ENCODE data around the gene BICDL1.
"Not testable (repeated sequence)": the region's sequence is repeated elsewhere in the genome, so short reads cannot be mapped to it uniquely, and the experiment has no call there.

The BICDL1 gene

DNA sequence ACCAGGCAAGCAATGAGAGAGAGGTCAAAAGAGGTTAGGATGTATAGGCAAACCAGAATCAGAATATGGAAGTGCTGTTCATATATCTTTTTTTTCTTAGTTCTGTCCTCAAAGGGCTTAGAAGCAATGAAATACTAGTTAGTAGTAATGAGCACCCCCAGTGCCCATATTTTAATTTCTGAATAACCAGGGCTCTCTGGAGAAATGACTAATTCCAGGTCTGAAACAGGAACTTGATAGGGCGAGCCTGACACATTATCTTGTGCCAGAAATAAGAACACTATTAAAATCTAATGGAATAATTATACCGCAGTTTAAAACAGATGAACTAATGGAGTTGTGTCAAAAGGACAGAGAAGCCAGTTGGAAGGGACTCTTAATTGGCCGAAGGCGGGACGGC, 30.9 kb downstream of the BICDL1 start:
- no peak for DNase-seq (ENCODE audit: low read depth, low spot score)
- no peaks in the 10 kb centered on the region for H3K36me3 ChIP-seq (ENCODE audit: control insufficient read depth, insufficient read depth, low read length)
- no peak overlapping the region for H3K4me3 ChIP-seq (ENCODE audit: low read length)
- H3K27me3 ChIP-seq (ENCODE audit: control insufficient read depth, insufficient read depth, low read length), result no peaks in the 10 kb centered on the region
- no peaks in the 10 kb centered on the region for H3K9me3 ChIP-seq (ENCODE audit: control insufficient read depth, insufficient read depth, low read length)
- H3K27ac ChIP-seq (ENCODE audit: low read length), result no peak overlapping the region
- no peaks in the 10 kb centered on the region for H3K4me1 ChIP-seq (ENCODE audit: control insufficient read depth, insufficient read depth, low read length)
- WGBS (ENCODE audit: insufficient coverage, insufficient read length), result no CpG with 5 or more reads among the region's 5 CpGs

DNA sequence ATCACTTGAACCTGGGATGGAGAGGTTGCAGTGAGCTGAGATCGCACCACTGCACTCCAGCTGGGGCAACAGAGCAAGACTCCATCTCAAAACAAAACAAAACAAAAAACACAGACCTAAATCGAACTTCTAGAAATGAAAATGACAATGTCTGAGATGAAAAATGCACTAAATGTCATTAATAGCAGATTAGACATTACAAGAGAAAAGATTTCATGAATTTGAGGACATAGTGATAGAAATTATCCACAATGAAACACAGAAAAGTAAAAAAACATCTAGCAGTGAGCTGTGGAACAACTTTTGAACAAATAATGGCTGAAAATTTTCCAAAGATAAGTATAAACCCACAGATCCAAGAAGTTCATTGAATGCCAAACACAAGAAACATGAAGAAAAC, 35.2 kb downstream of the BICDL1 start:
- no peak overlapping the region for H3K4me3 ChIP-seq (ENCODE audit: low read length)

DNA sequence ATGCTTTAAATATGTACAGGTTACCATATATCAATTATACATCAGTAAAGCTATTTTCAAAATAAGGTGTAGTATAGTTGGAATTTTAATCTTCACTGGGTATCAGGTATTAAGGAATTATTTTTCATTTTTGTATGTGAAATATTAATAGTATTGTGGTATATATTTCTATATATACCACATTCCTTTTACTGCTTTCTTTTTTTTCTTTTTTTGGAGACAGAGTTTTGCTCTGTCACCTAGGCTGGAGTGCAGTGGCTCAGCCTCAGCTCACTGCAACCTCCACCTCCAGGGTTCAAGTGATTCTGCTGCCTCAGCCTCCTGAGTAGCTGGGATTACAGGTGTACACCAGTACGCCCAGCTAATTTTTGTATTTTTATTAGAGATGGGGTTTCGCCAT, 36.6 kb downstream of the BICDL1 start:
- no peaks in the 10 kb centered on the region for H3K9me3 ChIP-seq (ENCODE audit: control insufficient read depth, insufficient read depth, low read length)
- DNase-seq (ENCODE audit: low read depth, low spot score), result no peak
- no peak overlapping the region for H3K4me3 ChIP-seq (ENCODE audit: low read length)
- no CpG with 5 or more reads among the region's 2 CpGs for WGBS (ENCODE audit: insufficient coverage, insufficient read length)
- H3K36me3 ChIP-seq (ENCODE audit: control insufficient read depth, insufficient read depth, low read length), result no peaks in the 10 kb centered on the region
- H3K4me1 ChIP-seq (ENCODE audit: control insufficient read depth, insufficient read depth, low read length), result no peaks in the 10 kb centered on the region
- no peaks in the 10 kb centered on the region for H3K27me3 ChIP-seq (ENCODE audit: control insufficient read depth, insufficient read depth, low read length)
- H3K27ac ChIP-seq (ENCODE audit: low read length), result no peak overlapping the region

More for the DNA sequence above, 35.2 kb downstream of the BICDL1 start:
- H3K27me3 ChIP-seq (ENCODE audit: control insufficient read depth, insufficient read depth, low read length), result no peaks in the 10 kb centered on the region
- WGBS (ENCODE audit: insufficient coverage, insufficient read length), result no CpG with 5 or more reads among the region's 2 CpGs
- H3K9me3 ChIP-seq (ENCODE audit: control insufficient read depth, insufficient read depth, low read length), result no peaks in the 10 kb centered on the region
- H3K36me3 ChIP-seq (ENCODE audit: control insufficient read depth, insufficient read depth, low read length), result no peaks in the 10 kb centered on the region
- no peaks in the 10 kb centered on the region for H3K4me1 ChIP-seq (ENCODE audit: control insufficient read depth, insufficient read depth, low read length)
- no peak for DNase-seq (ENCODE audit: low read depth, low spot score)
- no peak overlapping the region for H3K27ac ChIP-seq (ENCODE audit: low read length)

DNA sequence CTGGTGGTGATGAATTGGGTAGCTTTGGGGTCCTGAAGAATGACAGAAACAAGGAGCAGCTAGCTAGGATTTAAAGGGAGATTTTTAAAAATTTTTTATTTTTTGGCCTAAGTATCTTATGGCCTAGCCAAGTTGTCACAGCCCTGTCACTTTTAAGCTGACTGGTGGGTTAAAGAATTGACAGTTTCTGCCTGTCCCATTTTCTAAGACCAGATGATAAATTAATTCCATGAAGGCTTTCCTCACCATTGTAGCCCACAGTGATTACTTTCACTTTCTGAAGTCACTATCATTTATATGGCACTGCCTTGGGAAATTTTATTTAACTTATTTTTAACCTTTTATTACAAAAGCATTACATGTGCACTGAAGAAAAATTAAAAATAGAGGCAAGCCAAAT, 43.2 kb downstream of the BICDL1 start:
- Histone ChIP-seq H3K4me1 (ENCODE audit: control insufficient read depth, insufficient read depth, low read length) (no peaks in the 10 kb centered on the region), H3K27ac (ENCODE audit: low read length) (no peak overlapping the region), H3K27me3 (ENCODE audit: control insufficient read depth, insufficient read depth, low read length) (no peaks in the 10 kb centered on the region), H3K9me3 (ENCODE audit: control insufficient read depth, insufficient read depth, low read length) (no peaks in the 10 kb centered on the region), H3K36me3 (ENCODE audit: control insufficient read depth, insufficient read depth, low read length) (no peaks in the 10 kb centered on the region), H3K4me3 (ENCODE audit: low read length) (no peak overlapping the region)
- DNase-seq (ENCODE audit: low read depth, low spot score), result no peak

DNA sequence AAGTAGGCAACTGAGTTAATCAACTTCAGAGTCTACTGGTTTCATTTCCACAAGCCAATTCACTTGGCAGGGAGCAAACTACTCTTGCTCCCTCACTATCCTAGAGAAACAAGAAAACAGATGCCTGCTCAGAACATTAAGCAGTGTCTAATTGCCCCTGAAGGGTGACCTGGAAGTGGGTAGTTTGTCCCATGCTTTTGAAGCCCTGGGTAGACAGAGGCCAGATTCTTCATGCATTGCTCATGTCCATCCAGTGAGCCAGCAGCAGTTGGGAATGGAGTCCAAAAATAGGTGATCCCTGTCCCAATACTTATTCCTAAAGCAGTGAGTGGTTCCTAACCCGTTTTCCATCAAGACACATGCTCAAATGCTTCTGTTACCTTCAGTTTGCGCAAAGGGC, 48.8 kb downstream of the BICDL1 start:
- DNase-seq (ENCODE audit: low read depth, low spot score), result no peak
- H3K9me3 ChIP-seq (ENCODE audit: control insufficient read depth, insufficient read depth, low read length), result no peaks in the 10 kb centered on the region
- no CpG with 5 or more reads among the region's 2 CpGs for WGBS (ENCODE audit: insufficient coverage, insufficient read length)
- H3K4me3 ChIP-seq (ENCODE audit: low read length), result no peak overlapping the region
- H3K36me3 ChIP-seq (ENCODE audit: control insufficient read depth, insufficient read depth, low read length), result no peaks in the 10 kb centered on the region
- peaks cover 1% of the 10 kb centered on the region; the same call in 1 of the 2 replicates for H3K4me1 ChIP-seq (ENCODE audit: control insufficient read depth, insufficient read depth, low read length)
- no peaks in the 10 kb centered on the region for H3K27me3 ChIP-seq (ENCODE audit: control insufficient read depth, insufficient read depth, low read length)
- H3K27ac ChIP-seq (ENCODE audit: low read length), result no peak overlapping the region

DNA sequence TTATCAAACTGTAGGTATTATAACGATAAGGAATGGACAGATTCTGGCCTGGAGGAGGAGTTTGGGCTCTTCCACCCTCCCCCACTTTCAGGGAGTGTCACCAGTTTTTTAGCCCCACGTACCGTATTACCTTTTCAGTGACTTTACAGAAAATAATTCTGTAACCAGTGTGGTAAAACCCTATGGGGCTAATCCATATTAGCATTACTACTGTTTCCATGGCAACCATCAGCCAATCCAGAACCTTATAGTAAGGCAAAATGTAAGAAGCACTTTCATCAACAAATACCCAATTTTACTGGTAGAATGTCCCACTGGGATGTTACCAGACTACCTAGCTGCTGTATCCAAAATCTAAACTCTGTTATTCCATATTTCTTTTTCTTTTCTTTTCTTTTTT, 50.7 kb downstream of the BICDL1 start:
- Histone ChIP-seq H3K4me1 (ENCODE audit: control insufficient read depth, insufficient read depth, low read length) (peaks cover 1% of the 10 kb centered on the region; the same call in 1 of the 2 replicates), H3K27me3 (ENCODE audit: control insufficient read depth, insufficient read depth, low read length) (no peaks in the 10 kb centered on the region), H3K9me3 (ENCODE audit: control insufficient read depth, insufficient read depth, low read length) (no peaks in the 10 kb centered on the region), H3K27ac (ENCODE audit: low read length) (no peak overlapping the region), H3K36me3 (ENCODE audit: control insufficient read depth, insufficient read depth, low read length) (no peaks in the 10 kb centered on the region), H3K4me3 (ENCODE audit: low read length) (no peak overlapping the region)
- WGBS (ENCODE audit: insufficient coverage, insufficient read length), result no CpG with 5 or more reads among the region's 3 CpGs
- DNase-seq (ENCODE audit: low read depth, low spot score), result no peak

DNA sequence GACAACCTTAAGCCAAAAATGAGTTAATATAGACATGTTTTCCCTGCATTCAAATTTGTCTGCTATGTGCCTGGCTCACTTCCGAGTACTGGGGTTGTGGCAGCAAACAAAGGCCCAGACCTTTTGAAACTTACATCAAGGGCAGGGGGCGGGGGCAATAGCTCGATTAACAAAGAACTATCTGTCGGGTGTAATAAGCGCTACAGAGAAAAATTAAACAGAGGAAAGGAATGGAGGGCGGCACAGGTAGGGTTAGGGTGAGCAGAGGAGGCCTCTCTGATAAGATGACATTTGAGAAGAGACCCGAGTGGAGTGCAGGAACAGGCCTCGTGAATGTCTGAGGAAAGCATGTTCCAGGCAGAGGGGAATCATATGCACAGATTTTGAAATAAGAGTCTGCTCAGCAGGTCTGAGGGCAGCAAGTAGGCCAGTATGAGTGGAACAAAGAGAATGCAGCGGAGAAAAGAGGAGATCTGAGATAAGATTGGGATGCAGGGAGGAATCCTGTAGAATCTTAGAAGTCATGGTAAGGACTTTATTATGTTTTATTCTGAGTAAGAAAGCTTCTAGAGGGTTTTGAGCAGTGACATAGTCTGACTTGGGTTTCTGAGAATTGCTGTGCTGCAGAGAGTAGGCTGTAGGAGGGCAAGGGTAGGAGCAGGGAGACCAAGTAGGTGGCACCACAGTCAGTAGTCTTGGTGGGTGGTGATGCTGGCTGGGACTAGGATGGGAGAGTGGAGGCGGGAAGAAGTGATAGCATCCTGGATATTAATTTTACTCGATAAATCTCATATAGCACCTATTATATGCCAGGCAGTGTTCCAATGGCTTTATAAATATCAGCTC, 52.6 kb downstream of the BICDL1 start:
- DNase-seq (ENCODE audit: low read depth, low spot score), result no peak
- no CpG with 5 or more reads among the region's 11 CpGs for WGBS (ENCODE audit: insufficient coverage, insufficient read length)

DNA sequence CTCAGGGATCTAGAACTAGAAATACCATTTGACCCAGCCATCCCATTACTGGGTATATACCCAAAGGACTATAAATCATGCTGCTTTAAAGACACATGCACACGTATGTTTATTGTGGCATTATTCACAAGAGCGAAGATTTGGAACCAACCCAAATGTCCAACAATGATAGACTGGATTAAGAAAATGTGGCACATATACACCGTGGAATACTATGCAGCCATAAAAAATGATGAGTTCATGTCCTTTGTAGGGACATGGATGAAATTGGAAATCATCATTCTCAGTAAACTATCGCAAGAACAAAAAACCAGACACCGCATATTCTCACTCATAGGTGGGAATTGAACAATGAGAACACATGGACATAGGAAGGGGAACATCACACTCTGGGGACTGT, 56.3 kb downstream of the BICDL1 start:
- H3K27me3 ChIP-seq (ENCODE audit: control insufficient read depth, insufficient read depth, low read length); H3K4me1 ChIP-seq (ENCODE audit: control insufficient read depth, insufficient read depth, low read length); H3K9me3 ChIP-seq (ENCODE audit: control insufficient read depth, insufficient read depth, low read length); H3K27ac ChIP-seq (ENCODE audit: low read length); H3K36me3 ChIP-seq (ENCODE audit: control insufficient read depth, insufficient read depth, low read length); H3K4me3 ChIP-seq (ENCODE audit: low read length); DNase-seq (ENCODE audit: low read depth, low spot score): not testable (repeated sequence)
- no CpG with 5 or more reads among the region's 5 CpGs for WGBS (ENCODE audit: insufficient coverage, insufficient read length)

More for the DNA sequence above, 52.6 kb downstream of the BICDL1 start:
- Histone ChIP-seq H3K27ac (ENCODE audit: low read length) (no peak overlapping the region), H3K36me3 (ENCODE audit: control insufficient read depth, insufficient read depth, low read length) (no peaks in the 10 kb centered on the region), H3K4me3 (ENCODE audit: low read length) (no peak overlapping the region), H3K9me3 (ENCODE audit: control insufficient read depth, insufficient read depth, low read length) (no peaks in the 10 kb centered on the region), H3K27me3 (ENCODE audit: control insufficient read depth, insufficient read depth, low read length) (no peaks in the 10 kb centered on the region), H3K4me1 (ENCODE audit: control insufficient read depth, insufficient read depth, low read length) (peaks cover 1% of the 10 kb centered on the region; the same call in 1 of the 2 replicates)

DNA sequence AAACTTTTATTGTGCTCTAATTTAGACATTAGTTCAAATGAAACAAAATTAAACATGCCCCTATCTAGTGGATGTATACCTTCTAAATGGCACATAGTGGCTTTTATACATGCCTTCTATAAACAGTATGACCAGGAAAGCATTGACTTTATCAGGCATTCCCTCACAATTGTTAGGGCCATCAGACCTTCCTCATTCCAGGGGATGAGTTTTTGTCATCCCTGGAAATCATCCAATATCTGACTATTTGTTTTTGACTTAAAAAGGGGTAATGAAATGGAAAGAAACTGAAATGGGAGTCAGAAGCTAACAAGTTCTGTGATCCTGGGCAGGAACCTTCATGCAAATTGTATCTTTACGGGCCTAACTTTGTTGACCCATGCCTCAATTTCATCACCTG, 58.0 kb downstream of the BICDL1 start:
- no peak for DNase-seq (ENCODE audit: low read depth, low spot score)
- no peaks in the 10 kb centered on the region for H3K27me3 ChIP-seq (ENCODE audit: control insufficient read depth, insufficient read depth, low read length)
- H3K27ac ChIP-seq (ENCODE audit: low read length), result no peak overlapping the region
- H3K4me1 ChIP-seq (ENCODE audit: control insufficient read depth, insufficient read depth, low read length), result no peaks in the 10 kb centered on the region
- no peaks in the 10 kb centered on the region for H3K9me3 ChIP-seq (ENCODE audit: control insufficient read depth, insufficient read depth, low read length)
- no peak overlapping the region for H3K4me3 ChIP-seq (ENCODE audit: low read length)
- WGBS (ENCODE audit: insufficient coverage, insufficient read length), result no CpG with 5 or more reads among the region's 1 CpG
- H3K36me3 ChIP-seq (ENCODE audit: control insufficient read depth, insufficient read depth, low read length), result no peaks in the 10 kb centered on the region

DNA sequence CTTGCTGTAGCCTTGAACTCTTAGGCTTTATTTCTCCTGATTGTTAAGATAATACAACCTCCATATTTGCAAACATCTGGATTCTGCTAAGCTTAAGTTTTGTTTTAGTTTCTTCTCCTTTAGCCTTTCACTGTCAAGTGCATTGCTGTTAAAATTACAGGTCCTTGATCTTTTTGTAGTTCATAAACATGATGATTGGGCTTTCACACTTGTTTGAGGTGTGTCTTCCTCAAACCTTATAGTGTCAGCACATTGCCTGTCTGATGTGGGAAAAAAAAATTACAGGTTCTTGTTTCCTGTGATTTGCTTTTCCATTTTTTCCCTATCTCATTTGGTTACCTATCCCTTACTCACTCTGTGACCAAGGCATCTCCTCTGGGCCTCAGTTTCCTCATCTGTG, 59.2 kb downstream of the BICDL1 start:
- H3K9me3 ChIP-seq (ENCODE audit: control insufficient read depth, insufficient read depth, low read length), result no peaks in the 10 kb centered on the region
- no peak overlapping the region for H3K27ac ChIP-seq (ENCODE audit: low read length)

DNA sequence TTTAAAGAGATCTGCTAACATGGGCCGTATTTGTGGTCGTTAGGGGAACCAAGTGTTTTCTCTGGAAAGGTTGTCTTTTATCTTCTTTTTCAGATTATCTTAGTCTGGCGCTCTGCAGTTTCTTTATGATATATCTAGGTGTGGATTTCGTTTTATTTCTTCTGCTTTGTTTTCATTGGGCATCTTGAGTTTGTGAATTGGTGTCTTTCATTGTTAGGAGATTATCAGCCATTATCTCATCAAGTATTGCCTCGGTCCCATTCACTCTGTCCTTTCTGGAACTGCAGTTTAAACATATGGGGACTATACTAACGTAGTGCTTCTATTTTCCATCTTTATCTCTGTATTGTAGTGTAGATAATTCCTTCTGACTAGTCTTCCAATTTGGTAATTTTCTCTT, 60.4 kb downstream of the BICDL1 start:
- Histone ChIP-seq H3K4me1 (ENCODE audit: control insufficient read depth, insufficient read depth, low read length) (no peaks in the 10 kb centered on the region), H3K27ac (ENCODE audit: low read length) (no peak overlapping the region), H3K4me3 (ENCODE audit: low read length) (no peak overlapping the region), H3K9me3 (ENCODE audit: control insufficient read depth, insufficient read depth, low read length) (no peaks in the 10 kb centered on the region), H3K27me3 (ENCODE audit: control insufficient read depth, insufficient read depth, low read length) (no peaks in the 10 kb centered on the region), H3K36me3 (ENCODE audit: control insufficient read depth, insufficient read depth, low read length) (no peaks in the 10 kb centered on the region)
- DNase-seq (ENCODE audit: low read depth, low spot score), result no peak
- no CpG with 5 or more reads among the region's 6 CpGs for WGBS (ENCODE audit: insufficient coverage, insufficient read length)

More for the DNA sequence above, 59.2 kb downstream of the BICDL1 start:
- Histone ChIP-seq H3K4me1 (ENCODE audit: control insufficient read depth, insufficient read depth, low read length) (no peaks in the 10 kb centered on the region), H3K27me3 (ENCODE audit: control insufficient read depth, insufficient read depth, low read length) (no peaks in the 10 kb centered on the region), H3K36me3 (ENCODE audit: control insufficient read depth, insufficient read depth, low read length) (no peaks in the 10 kb centered on the region), H3K4me3 (ENCODE audit: low read length) (no peak overlapping the region)
- no peak for DNase-seq (ENCODE audit: low read depth, low spot score)

All from iPS DF 6.9 (cell line).